SK-N-SH treated with all-trans-retinoic acid at 6 μM for 48 hours (cell line): ENCODE results near the gene HYAL3.

Experiments
- ATAC-seq: fragments of 200-7000 bp; cut with Tn5 transposase; 3 replicates; pipeline ENCODE4 v1.9.1; 2020; ENCODE audit warnings: mild to moderate bottlenecking, moderate library complexity
- CSDC2 ChIP-seq: fragments of 250-450 bp; sonication (Bioruptor Pico); IDR thresholded peaks from 2 replicates; pipeline ENCODE4 v1.5.0; 2020; ENCODE audit warnings: mild to moderate bottlenecking, moderate library complexity
- ESRRG ChIP-seq: fragments of 250-450 bp; sonication (Bioruptor Pico); IDR thresholded peaks from 2 replicates; pipeline ENCODE4 v1.6.1; 2021; ENCODE audit warnings: mild to moderate bottlenecking
- GLIS3 ChIP-seq: fragments of 250-450 bp; sonication (Bioruptor Pico); IDR thresholded peaks from 2 replicates; pipeline ENCODE4 v1.5.0; 2020; ENCODE audit warnings: mild to moderate bottlenecking, moderate library complexity
- ISL1 ChIP-seq: fragments of 250-450 bp; sonication (Bioruptor Pico); IDR thresholded peaks from 2 replicates; pipeline ENCODE4 v2.1.2; 2022; ENCODE audit warnings: mild to moderate bottlenecking, moderate library complexity
- PPARA ChIP-seq: fragments of 250-450 bp; sonication (Bioruptor Pico); IDR thresholded peaks from 2 replicates; pipeline ENCODE4 v1.5.0; 2020; ENCODE audit warnings: mild to moderate bottlenecking, borderline replicate concordance
- RARB ChIP-seq: fragments of 250-450 bp; sonication (Bioruptor Pico); IDR thresholded peaks from 2 replicates; pipeline ENCODE4 v1.8.0; 2021; ENCODE audit warnings: mild to moderate bottlenecking, moderate library complexity
- SNAI2 ChIP-seq: fragments of 250-450 bp; sonication (Bioruptor Pico); IDR thresholded peaks from 2 replicates; pipeline ENCODE4 v1.5.0; 2020; ENCODE audit warnings: mild to moderate bottlenecking, moderate library complexity
- TOX ChIP-seq: fragments of 250-450 bp; sonication (Bioruptor Pico); IDR thresholded peaks from 2 replicates; pipeline ENCODE4 v1.8.0; 2021; ENCODE audit warnings: mild to moderate bottlenecking, moderate library complexity, borderline replicate concordance
- TSHZ2 ChIP-seq: fragments of 250-450 bp; sonication (Bioruptor Pico); IDR thresholded peaks from 2 replicates; pipeline ENCODE4 v1.5.0; 2020; ENCODE audit warnings: mild to moderate bottlenecking, moderate library complexity
- ZC3H10 ChIP-seq: fragments of 250-450 bp; sonication (Bioruptor Pico); IDR thresholded peaks from 2 replicates; pipeline ENCODE4 v1.5.1; 2021; ENCODE audit warnings: mild to moderate bottlenecking, moderate library complexity
- ZFP3 ChIP-seq: fragments of 250-450 bp; sonication (Bioruptor Pico); IDR thresholded peaks from 2 replicates; pipeline ENCODE4 v1.5.0; 2020; ENCODE audit warnings: mild to moderate bottlenecking, moderate library complexity
- ZFP30 ChIP-seq: fragments of 450-650 bp; formaldehyde crosslinking; IDR thresholded peaks from 2 replicates; pipeline ENCODE4 v1.5.0; 2022; ENCODE audit warnings: mild to moderate bottlenecking, moderate library complexity
- ZNF565 ChIP-seq: fragments of 450-650 bp; formaldehyde crosslinking; conservative IDR thresholded peaks from 2 replicates; pipeline ENCODE4 v1.5.0; 2020; ENCODE audit warnings: low read depth, mild to moderate bottlenecking, moderate library complexity
- ZNF70 ChIP-seq: fragments of 450-650 bp; formaldehyde crosslinking; IDR thresholded peaks from 2 replicates; pipeline ENCODE4 v1.5.0; 2020; ENCODE audit warnings: mild to moderate bottlenecking, moderate library complexity
- ZNF8 ChIP-seq: fragments of 450-650 bp; formaldehyde crosslinking; IDR thresholded peaks from 2 replicates; pipeline ENCODE4 v1.5.0; 2020; ENCODE audit warnings: mild to moderate bottlenecking, moderate library complexity
- TF ChIP-seq, protein P1 (sequence below): fragments of 250-450 bp; sonication (Bioruptor Pico); IDR thresholded peaks from 2 replicates; pipeline ENCODE4 v1.8.0; 2020; ENCODE audit warnings: mild to moderate bottlenecking, moderate library complexity, borderline replicate concordance
- TF ChIP-seq, protein P2 (sequence below): fragments of 250-450 bp; sonication (Bioruptor Pico); IDR thresholded peaks from 2 replicates; pipeline ENCODE4 v1.5.1; 2021; ENCODE audit warnings: mild to moderate bottlenecking, moderate library complexity
- TF ChIP-seq, protein P3 (sequence below): fragments of 250-450 bp; sonication (Bioruptor Pico); IDR thresholded peaks from 2 replicates; pipeline ENCODE4 v1.5.1; 2020; ENCODE audit warnings: low read depth, mild to moderate bottlenecking, moderate library complexity
- TF ChIP-seq, protein P4 (sequence below): fragments of 250-450 bp; sonication (Bioruptor Pico); IDR thresholded peaks from 2 replicates; pipeline ENCODE4 v1.8.0; 2021; ENCODE audit warnings: low read depth, mild to moderate bottlenecking, moderate library complexity, borderline replicate concordance

The HYAL3 gene

GRCh38 chr3:50316657-50317242 is 17.5 kb upstream of the HYAL3 start (continued):
- TF ChIP-seq, protein P1, sequence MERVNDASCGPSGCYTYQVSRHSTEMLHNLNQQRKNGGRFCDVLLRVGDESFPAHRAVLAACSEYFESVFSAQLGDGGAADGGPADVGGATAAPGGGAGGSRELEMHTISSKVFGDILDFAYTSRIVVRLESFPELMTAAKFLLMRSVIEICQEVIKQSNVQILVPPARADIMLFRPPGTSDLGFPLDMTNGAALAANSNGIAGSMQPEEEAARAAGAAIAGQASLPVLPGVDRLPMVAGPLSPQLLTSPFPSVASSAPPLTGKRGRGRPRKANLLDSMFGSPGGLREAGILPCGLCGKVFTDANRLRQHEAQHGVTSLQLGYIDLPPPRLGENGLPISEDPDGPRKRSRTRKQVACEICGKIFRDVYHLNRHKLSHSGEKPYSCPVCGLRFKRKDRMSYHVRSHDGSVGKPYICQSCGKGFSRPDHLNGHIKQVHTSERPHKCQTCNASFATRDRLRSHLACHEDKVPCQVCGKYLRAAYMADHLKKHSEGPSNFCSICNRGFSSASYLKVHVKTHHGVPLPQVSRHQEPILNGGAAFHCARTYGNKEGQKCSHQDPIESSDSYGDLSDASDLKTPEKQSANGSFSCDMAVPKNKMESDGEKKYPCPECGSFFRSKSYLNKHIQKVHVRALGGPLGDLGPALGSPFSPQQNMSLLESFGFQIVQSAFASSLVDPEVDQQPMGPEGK (CRISPR knock-in tag), result no peak
- TF ChIP-seq, protein P2, sequence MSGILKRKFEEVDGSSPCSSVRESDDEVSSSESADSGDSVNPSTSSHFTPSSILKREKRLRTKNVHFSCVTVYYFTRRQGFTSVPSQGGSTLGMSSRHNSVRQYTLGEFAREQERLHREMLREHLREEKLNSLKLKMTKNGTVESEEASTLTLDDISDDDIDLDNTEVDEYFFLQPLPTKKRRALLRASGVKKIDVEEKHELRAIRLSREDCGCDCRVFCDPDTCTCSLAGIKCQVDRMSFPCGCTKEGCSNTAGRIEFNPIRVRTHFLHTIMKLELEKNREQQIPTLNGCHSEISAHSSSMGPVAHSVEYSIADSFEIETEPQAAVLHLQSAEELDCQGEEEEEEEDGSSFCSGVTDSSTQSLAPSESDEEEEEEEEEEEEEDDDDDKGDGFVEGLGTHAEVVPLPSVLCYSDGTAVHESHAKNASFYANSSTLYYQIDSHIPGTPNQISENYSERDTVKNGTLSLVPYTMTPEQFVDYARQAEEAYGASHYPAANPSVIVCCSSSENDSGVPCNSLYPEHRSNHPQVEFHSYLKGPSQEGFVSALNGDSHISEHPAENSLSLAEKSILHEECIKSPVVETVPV, result no peak
- no peak for TF ChIP-seq TOX
- no peak for TF ChIP-seq ISL1 (CRISPR knock-in tag)
- no peak for TF ChIP-seq ZFP3
- no peak for TF ChIP-seq ZFP30 (CRISPR knock-in tag)
- TF ChIP-seq ZNF565 (CRISPR knock-in tag), result no peak

GRCh38 chr3:50314816-50315215 is 15.6 kb upstream of the HYAL3 start:
- no peak for ATAC-seq

GRCh38 chr3:50314342-50314741 is 15.1 kb upstream of the HYAL3 start:
- no peak for ATAC-seq
- TF ChIP-seq ZNF70 (CRISPR knock-in tag) (no peak), ISL1 (CRISPR knock-in tag) (no peak), GLIS3 (CRISPR knock-in tag) (no peak), TSHZ2 (CRISPR knock-in tag) (no peak), ZFP30 (CRISPR knock-in tag) (no peak), ZNF8 (CRISPR knock-in tag) (no peak), TOX (no peak), ZC3H10 (CRISPR knock-in tag) (no peak), ESRRG (no peak), PPARA (no peak)
- TF ChIP-seq, protein P3, sequence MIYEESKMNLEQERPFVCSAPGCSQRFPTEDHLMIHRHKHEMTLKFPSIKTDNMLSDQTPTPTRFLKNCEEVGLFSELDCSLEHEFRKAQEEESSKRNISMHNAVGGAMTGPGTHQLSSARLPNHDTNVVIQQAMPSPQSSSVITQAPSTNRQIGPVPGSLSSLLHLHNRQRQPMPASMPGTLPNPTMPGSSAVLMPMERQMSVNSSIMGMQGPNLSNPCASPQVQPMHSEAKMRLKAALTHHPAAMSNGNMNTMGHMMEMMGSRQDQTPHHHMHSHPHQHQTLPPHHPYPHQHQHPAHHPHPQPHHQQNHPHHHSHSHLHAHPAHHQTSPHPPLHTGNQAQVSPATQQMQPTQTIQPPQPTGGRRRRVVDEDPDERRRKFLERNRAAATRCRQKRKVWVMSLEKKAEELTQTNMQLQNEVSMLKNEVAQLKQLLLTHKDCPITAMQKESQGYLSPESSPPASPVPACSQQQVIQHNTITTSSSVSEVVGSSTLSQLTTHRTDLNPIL (CRISPR knock-in tag), result no peak

More at GRCh38 chr3:50314816-50315215, 15.6 kb upstream of the HYAL3 start:
- no peak for TF ChIP-seq TOX
- no peak for TF ChIP-seq ZFP30 (CRISPR knock-in tag)
- TF ChIP-seq SNAI2 (CRISPR knock-in tag), result no peak
- no peak for TF ChIP-seq ZNF565 (CRISPR knock-in tag)
- TF ChIP-seq, protein P2, result no peak
- no peak for TF ChIP-seq ISL1 (CRISPR knock-in tag)
- no peak for TF ChIP-seq RARB (CRISPR knock-in tag)
- TF ChIP-seq TSHZ2 (CRISPR knock-in tag), result no peak
- no peak for TF ChIP-seq CSDC2 (CRISPR knock-in tag)
- no peak for TF ChIP-seq PPARA
- TF ChIP-seq, protein P4, sequence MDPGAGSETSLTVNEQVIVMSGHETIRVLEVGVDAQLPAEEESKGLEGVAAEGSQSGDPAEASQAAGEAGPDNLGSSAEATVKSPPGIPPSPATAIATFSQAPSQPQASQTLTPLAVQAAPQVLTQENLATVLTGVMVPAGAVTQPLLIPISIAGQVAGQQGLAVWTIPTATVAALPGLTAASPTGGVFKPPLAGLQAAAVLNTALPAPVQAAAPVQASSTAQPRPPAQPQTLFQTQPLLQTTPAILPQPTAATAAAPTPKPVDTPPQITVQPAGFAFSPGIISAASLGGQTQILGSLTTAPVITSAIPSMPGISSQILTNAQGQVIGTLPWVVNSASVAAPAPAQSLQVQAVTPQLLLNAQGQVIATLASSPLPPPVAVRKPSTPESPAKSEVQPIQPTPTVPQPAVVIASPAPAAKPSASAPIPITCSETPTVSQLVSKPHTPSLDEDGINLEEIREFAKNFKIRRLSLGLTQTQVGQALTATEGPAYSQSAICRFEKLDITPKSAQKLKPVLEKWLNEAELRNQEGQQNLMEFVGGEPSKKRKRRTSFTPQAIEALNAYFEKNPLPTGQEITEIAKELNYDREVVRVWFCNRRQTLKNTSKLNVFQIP (CRISPR knock-in tag), result no peak
- no peak for TF ChIP-seq ZNF70 (CRISPR knock-in tag)
